ENCODE data around the gene REEP3. TPM values are rescaled to one million over a fixed set of nuclear protein-coding genes. Genes with fewer than 3 reads are reported as not detected.
A peak's percentile ranks its signal among the peaks of the same experiment; 100 is the strongest.

Gene REEP3
- total RNA-seq (10 to 100 TPM; 12.4 to 17.2 (median 16.5) TPM), polyA plus RNA-seq (10 to 100 TPM in 1 of 3 donors, 1 to 10 TPM in 2; 6.5 to 18.4 (median 8.2) TPM)
- long read RNA-seq, donor 1, full-length matches to known transcripts: 2 of 8 reads
- long read RNA-seq, donor 1, partial matches to known transcripts: 1 of 8 reads
- long read RNA-seq, donor 1, other reads (novel, unspliced or antisense): 5 of 8 reads
- long read RNA-seq, donor 2, full-length matches to known transcripts: 1 of 19 reads
- long read RNA-seq, donor 2, partial matches to known transcripts: 5 of 19 reads
- long read RNA-seq, donor 2, other reads (novel, unspliced or antisense): 13 of 19 reads

GRCh38 chr10:63520500-63521415 is at the start of gene REEP3:
REEP3 (plus strand) TSS chr10:63521401; CDS start chr10:63521546, 145 bp downstream.
- peak within 1 kb of the TSS; percentile 83 for H3K4me3 ChIP-seq
- intact Hi-C loops (cut with DNase I): loop anchor here (5.0 to 10.0 kb wide), 5 partner anchors 52 to 197 kb away; partner anchors contain the start of gene JMJD1C (in 1 of the 2)
- no peaks in the 10 kb centered on the region for H3K36me3 ChIP-seq (ENCODE audit: insufficient read depth in 1 of 2, low read depth in 1 of 2)
- TF ChIP-seq, protein P1, sequence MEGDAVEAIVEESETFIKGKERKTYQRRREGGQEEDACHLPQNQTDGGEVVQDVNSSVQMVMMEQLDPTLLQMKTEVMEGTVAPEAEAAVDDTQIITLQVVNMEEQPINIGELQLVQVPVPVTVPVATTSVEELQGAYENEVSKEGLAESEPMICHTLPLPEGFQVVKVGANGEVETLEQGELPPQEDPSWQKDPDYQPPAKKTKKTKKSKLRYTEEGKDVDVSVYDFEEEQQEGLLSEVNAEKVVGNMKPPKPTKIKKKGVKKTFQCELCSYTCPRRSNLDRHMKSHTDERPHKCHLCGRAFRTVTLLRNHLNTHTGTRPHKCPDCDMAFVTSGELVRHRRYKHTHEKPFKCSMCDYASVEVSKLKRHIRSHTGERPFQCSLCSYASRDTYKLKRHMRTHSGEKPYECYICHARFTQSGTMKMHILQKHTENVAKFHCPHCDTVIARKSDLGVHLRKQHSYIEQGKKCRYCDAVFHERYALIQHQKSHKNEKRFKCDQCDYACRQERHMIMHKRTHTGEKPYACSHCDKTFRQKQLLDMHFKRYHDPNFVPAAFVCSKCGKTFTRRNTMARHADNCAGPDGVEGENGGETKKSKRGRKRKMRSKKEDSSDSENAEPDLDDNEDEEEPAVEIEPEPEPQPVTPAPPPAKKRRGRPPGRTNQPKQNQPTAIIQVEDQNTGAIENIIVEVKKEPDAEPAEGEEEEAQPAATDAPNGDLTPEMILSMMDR (IDR thresholded peaks at IDR 0.05): no peak
- peak; percentile 80 to 85 for DNase-seq
- no peaks in the 10 kb centered on the region for H3K27me3 ChIP-seq (ENCODE audit: insufficient read depth in 3 of 3, low read length in 2 of 3)
- 12 to 18% (median 14%) methylated on average over 25 to 40 of the region's 52 CpGs for WGBS, 3 donors
- H3K27ac ChIP-seq: peak within 1 kb of the TSS; percentile 98
- H3K9me3 ChIP-seq: no peaks in the 10 kb centered on the region
- peaks cover 60% of the 10 kb centered on the region for H3K4me1 ChIP-seq
- ATAC-seq: peak; percentile 87 to 90 (median 90)

- Histone ChIP-seq H3K4me3 (no peak overlapping the region), H3K9me3 (no peaks in the 10 kb centered on the region), H3K27ac (no peak overlapping the region), H3K27me3 (ENCODE audit: insufficient read depth in 3 of 3, low read length in 2 of 3) (no peaks in the 10 kb centered on the region), H3K4me1 (peaks cover 26% of the 10 kb centered on the region), H3K36me3 (ENCODE audit: insufficient read depth in 1 of 2, low read depth in 1 of 2) (no peaks in the 10 kb centered on the region)
- intact Hi-C loops (cut with DNase I): no loop called here
- 90 to 98% (median 95%) methylated on average over 8 of the region's 8 CpGs for WGBS, 3 donors
- TF ChIP-seq, protein P1 (IDR thresholded peaks at IDR 0.05): no peak
- ATAC-seq (no peak), DNase-seq (no peak)
Observed at GRCh38 chr10:63474488-63474887, 46.7 kb upstream of the REEP3 start.

DNA sequence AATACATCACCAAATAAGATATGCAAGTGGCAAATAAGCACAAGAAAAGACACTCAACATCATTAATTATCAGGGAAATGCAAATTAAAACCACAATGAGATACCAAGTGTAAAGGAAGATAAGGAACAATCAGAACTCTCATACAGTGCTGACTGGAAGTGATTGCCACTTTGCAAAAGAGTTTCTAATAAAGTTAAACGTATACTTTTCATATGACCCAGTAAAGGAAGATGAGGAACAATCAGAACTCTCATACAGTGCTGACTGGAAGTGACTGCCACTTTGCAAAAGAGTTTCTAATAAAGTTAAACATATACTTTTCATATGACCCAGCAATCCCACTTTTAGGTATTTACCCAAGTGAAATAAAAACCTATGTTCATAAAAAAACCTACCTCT is 43.3 kb upstream of the REEP3 start:
- H3K9me3 ChIP-seq: no peaks in the 10 kb centered on the region
- intact Hi-C loops (cut with DNase I): no loop called here
- H3K27ac ChIP-seq: no peak overlapping the region
- no peak for ATAC-seq
- H3K27me3 ChIP-seq (ENCODE audit: insufficient read depth in 3 of 3, low read length in 2 of 3): no peaks in the 10 kb centered on the region
- TF ChIP-seq, protein P1 (IDR thresholded peaks at IDR 0.05): no peak
- peaks cover 2% of the 10 kb centered on the region for H3K4me1 ChIP-seq
- H3K4me3 ChIP-seq: no peak overlapping the region
- DNase-seq: no peak
- H3K36me3 ChIP-seq (ENCODE audit: insufficient read depth in 1 of 2, low read depth in 1 of 2): no peaks in the 10 kb centered on the region
- 64 to 68% (median 64%) methylated on average over 1 of the region's 1 CpG for WGBS, 3 donors

DNA sequence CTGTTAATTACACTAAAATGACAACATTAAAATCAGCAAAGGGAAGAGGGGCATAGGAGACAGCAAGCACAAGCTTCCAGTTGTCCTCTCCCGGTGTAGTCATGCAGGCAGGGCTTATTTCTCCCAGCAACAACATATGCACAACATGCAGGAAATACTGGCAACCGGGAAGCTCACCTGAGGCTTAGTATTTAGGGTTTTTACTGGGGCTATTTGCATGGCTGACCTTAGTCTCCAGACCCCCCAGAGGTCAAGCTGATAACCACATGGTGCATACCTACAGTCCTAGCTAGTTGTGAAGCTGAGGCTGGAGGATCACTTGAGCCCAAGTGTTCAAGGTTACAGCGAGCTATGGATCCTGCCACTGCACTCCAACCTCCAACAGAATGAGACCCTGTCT is 42.6 kb upstream of the REEP3 start:
- DNase-seq (no peak), ATAC-seq (no peak)
- H3K4me1 ChIP-seq: peaks cover 2% of the 10 kb centered on the region
- intact Hi-C loops (cut with DNase I): no loop called here
- WGBS, 3 donors: 67 to 77% (median 75%) methylated on average over 3 of the region's 3 CpGs
- no peak overlapping the region for H3K27ac ChIP-seq
- H3K9me3 ChIP-seq: no peaks in the 10 kb centered on the region
- H3K36me3 ChIP-seq (ENCODE audit: insufficient read depth in 1 of 2, low read depth in 1 of 2): no peaks in the 10 kb centered on the region
- no peak overlapping the region for H3K4me3 ChIP-seq
- TF ChIP-seq, protein P1 (IDR thresholded peaks at IDR 0.05): no peak
- no peaks in the 10 kb centered on the region for H3K27me3 ChIP-seq (ENCODE audit: insufficient read depth in 3 of 3, low read length in 2 of 3)

All from psoas muscle (tissue), 8 donors.